ENCODE measurements around the gene TP53BP2.

GRCh38 chr1:223825767-223826748 is 19.7 kb downstream of the TP53BP2 start:
- TF ChIP-seq EZH2 (IDR thresholded peaks at IDR 0.05; ENCODE audit: insufficient read depth, low read length) = no peak
- TF ChIP-seq, protein P1, sequence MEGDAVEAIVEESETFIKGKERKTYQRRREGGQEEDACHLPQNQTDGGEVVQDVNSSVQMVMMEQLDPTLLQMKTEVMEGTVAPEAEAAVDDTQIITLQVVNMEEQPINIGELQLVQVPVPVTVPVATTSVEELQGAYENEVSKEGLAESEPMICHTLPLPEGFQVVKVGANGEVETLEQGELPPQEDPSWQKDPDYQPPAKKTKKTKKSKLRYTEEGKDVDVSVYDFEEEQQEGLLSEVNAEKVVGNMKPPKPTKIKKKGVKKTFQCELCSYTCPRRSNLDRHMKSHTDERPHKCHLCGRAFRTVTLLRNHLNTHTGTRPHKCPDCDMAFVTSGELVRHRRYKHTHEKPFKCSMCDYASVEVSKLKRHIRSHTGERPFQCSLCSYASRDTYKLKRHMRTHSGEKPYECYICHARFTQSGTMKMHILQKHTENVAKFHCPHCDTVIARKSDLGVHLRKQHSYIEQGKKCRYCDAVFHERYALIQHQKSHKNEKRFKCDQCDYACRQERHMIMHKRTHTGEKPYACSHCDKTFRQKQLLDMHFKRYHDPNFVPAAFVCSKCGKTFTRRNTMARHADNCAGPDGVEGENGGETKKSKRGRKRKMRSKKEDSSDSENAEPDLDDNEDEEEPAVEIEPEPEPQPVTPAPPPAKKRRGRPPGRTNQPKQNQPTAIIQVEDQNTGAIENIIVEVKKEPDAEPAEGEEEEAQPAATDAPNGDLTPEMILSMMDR (IDR thresholded peaks at IDR 0.05; ENCODE audit: insufficient read depth, low read depth, low read length) = no peak

Measured in astrocyte (in vitro differentiated cells and primary cell).